Subcutaneous adipose tissue (tissue), 4 donors: ENCODE measurements around the gene AADAT. TPM values are rescaled to one million over a fixed set of nuclear protein-coding genes. Genes with fewer than 3 reads are reported as not detected.

Experiments
- CTCF ChIP-seq: fragments of 450-650 bp; IDR thresholded peaks from one replicate; pipeline ENCODE4 v1.5.1; 2016; ENCODE audit warnings: low read depth, mild to moderate bottlenecking, control low read depth, antibody characterized with exemption, moderate library complexity
- total RNA-seq, 4 donors: library from RNA; depleted of rRNA; stranded (reverse); fragments of >200 nt; gene quantifications; one replicate each; pipeline ENCODE4 v1.1.0, GENCODE V29; 2016

AADAT gene
- total RNA-seq, 4 donors from 2014 or later = 4.1 to 8.8 (median 5.6) TPM

- TF ChIP-seq CTCF = no peak
These were observed 30.3 kb downstream of the AADAT start for GRCh38 chr4:170059421-170059820.

GRCh38 chr4:170058826-170059225 is 30.9 kb downstream of the AADAT start:
- no peak for TF ChIP-seq CTCF

GRCh38 chr4:170057866-170058265 is 31.9 kb downstream of the AADAT start:
- no peak for TF ChIP-seq CTCF

DNA sequence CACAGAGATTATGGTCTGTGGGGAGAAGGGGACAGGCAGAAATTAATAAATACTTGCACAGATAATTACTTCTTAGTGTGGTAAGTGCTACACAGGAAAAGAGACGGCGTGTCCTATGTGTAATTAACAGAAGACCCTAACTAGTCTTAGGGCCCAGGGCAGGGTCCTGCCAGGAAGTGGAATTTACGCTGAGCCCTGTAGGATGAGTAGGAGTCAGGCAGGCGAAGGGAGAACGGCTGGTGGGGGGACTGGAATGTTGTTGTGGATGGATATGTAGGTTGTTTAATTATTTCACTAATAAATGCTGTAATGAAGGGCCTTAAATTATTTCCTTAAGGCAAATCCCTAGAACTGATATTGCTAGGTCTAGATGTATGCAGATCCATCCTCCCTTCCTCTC is 36.8 kb downstream of the AADAT start:
- no peak for TF ChIP-seq CTCF

DNA sequence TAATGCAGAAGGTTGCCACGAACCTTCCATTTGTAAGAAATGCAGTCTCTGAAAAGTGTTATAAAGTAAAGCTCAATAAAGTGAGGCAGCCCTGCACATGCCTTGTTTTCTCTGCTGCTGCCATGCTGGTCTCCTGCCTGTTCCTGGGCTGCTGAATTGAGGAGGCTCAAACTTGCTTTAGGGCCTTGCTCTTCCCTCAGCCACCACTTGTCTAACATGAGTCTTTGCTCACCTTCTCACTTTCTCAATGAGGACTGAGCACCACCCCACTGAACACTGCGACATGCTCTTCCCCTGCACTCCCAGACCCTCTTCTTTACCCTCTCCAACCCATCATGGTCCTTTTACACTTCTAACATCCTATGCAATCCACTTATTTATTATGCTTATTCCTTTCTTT is 38.4 kb downstream of the AADAT start:
- TF ChIP-seq CTCF = no peak

- TF ChIP-seq CTCF = no peak
These were observed 40.0 kb downstream of the AADAT start for GRCh38 chr4:170049766-170050165.

DNA sequence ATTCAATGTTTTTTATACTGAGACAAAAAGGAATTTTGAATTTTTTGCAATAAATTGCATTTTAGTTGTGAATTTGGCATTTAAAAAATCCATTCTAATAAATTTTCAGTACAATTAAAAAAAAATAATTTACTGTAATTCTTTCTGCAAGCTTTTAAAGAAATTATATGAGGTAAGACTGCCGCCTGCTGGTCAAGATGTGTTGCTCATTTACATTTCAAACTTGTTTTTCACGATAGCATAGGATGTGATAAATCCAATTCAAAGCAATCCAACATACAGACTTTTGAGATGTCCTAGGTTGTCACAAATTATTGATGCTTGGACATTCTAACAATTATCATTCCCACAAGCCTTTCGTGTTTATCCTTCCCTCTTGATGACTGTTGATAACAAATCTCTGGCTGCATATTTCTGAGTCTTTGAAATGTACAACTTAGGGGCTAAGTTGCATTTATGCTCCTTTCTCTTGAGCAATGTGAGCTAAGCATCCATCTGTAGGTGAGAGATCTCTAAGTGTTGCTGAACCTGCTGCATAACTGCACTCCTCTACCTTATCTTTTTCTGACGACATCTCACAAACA is 41.9 kb downstream of the AADAT start:
- TF ChIP-seq CTCF = no peak
